Right ventricle myocardium inferior (tissue), 1 donor: Measurements from ENCODE around the gene ATG16L1. TPM values are rescaled to one million over a fixed set of nuclear protein-coding genes. Genes with fewer than 3 reads are reported as not detected.
A peak's percentile ranks its signal among the peaks of the same experiment; 100 is the strongest.
"Not testable (repeated sequence)": the region's sequence is repeated elsewhere in the genome, so short reads cannot be mapped to it uniquely, and the experiment has no call there.

Source experiments
- ATAC-seq: fragments of 200-7000 bp; cut with Tn5 transposase; one replicate; pipeline ENCODE4 v1.9.1; 2020; ENCODE audit warnings: mild to moderate bottlenecking, moderate library complexity
- DNase-seq: peaks from one replicate; pipeline ENCODE4 v3.0.0; 2021; ENCODE audit errors: missing footprints
- intact Hi-C: fragments of 100-400 bp; cut with DNase I; formaldehyde crosslinking; loops from one replicate; pipeline ENCODE4 v1.11.0; 2022
- total RNA-seq: library from RNA; stranded (reverse); fragmentation: NEBNext Ultra II Directional; extraction: Animal tissue kit (Norgen Biotek cat#: 25700); gene quantifications from one replicate; pipeline ENCODE4 v1.2.1, GENCODE V29; 2021
- donor health status: DM: no; HTN: yes; CAD: no; lungs with severe emphysema.

Gene ATG16L1
- total RNA-seq, 1 donor from 2014 or later = 15.4 TPM

DNA sequence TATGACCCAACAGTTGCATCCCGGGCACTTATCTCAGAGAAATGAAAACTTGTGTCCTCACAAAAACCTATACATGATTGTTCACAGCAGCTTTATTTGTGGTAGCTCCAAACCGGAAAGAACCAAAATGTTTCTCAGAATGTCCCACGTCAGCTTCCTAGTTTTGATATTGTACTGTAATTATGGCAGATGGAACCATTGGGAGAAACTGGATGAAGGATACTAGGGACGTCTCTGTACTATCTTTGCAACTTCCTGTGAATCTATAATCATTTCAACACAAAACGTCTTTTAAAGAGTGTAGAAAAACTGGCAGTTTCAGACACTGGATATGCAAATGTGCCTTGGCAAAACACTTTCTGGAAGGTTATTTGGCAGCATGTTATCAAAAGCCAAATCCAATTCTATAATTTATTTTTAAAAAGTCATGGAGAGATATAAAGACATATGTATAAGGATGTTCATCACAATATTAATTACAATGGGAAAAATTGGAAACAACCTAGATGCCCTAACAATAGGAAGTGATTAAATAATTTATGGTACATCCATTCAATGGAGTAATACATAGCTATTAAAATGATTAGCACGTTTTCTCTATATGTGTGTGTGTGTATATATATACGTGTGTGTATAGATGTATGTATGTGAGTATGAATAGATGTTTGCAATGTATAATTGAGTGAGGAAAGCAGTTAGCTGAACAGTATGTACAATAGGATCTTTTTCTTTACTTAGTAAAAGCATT lies 65.9 kb downstream of the ATG16L1 start:
- no peak for ATAC-seq

DNA sequence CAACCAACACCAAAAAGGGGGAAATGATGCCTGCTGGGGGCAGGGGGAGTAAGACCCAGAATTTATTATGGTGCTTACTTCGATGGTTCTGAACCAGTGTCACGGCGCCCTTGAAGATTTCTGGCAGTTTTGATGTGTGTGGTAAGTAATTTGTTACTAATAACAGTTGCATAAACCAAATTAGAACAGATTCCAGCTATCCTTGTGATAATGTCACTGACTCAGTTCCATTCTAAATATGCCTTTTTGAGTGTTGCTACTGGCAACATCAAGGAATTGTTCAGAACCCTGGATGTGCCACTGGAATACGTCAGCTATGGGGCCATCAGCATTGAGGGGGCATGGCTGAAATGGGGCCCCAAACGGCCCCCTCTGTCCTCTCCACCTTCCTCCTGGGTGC lies 67.8 kb downstream of the ATG16L1 start:
- intact Hi-C loops = no loop called here
- ATAC-seq (no peak), DNase-seq (no peak)

More for the DNA sequence above, 65.9 kb downstream of the ATG16L1 start:
- intact Hi-C loops = no loop called here
- DNase-seq = no peak

- ATAC-seq = no peak
- intact Hi-C loops = no loop called here
- no peak for DNase-seq
Observed at GRCh38 chr2:233320470-233320869, 69.0 kb downstream of the ATG16L1 start.

DNA sequence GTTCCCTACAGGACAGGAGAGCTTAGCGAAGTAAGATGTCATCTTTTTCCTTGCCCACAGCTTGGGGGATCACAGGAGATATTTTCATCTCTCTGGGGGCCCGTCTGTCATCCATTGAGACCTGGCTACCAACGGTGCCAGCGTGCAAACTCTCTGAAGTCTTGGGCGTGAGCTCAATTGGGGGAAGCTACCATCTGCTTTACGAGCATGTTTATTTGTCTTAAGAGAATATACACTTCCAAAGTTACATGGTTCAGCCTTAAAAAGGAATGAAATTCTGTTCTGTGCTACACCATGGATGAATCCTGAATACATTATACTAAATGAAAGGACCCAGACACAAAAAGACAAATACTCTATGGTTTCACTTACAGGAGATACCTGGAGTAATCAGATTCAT lies 69.7 kb downstream of the ATG16L1 start:
- no peak for DNase-seq
- intact Hi-C loops = no loop called here

DNA sequence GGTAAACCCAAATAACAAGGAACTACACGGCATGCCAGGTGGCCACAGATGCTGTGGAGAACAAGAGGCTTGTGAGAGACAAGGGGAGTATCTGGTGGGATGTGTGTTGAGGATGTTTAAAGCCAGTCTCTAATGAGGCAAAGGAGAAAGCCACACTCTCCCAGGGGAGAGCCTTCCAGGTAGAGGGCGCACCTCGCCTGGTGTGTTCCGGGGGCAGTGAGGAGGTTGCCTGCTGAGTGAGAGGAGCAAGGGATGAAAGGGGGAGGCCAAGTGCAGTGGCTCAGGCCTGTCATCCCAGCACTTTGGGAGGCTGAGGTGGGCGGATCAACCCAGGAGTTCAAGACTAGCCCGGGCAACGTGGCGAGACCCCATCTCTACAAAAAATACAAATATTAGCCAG lies 72.4 kb downstream of the ATG16L1 start:
- no peak for ATAC-seq
- DNase-seq = no peak
- intact Hi-C loops = no loop called here

More for the DNA sequence above, 69.7 kb downstream of the ATG16L1 start:
- ATAC-seq = no peak

GRCh38 chr2:233325256-233325655 lies 73.8 kb downstream of the ATG16L1 start:
- ATAC-seq (no peak), DNase-seq (no peak)
- intact Hi-C loops = no loop called here

- no peak for DNase-seq
- intact Hi-C loops = no loop called here
Observed at GRCh38 chr2:233325814-233326213, 74.3 kb downstream of the ATG16L1 start.

GRCh38 chr2:233326500-233326899 lies 75.0 kb downstream of the ATG16L1 start:
- intact Hi-C loops = no loop called here
- ATAC-seq = no peak

More at GRCh38 chr2:233325814-233326213, 74.3 kb downstream of the ATG16L1 start:
- ATAC-seq = no peak

GRCh38 chr2:233328922-233329321 lies 77.4 kb downstream of the ATG16L1 start:
- no peak for ATAC-seq
- intact Hi-C loops = no loop called here
- DNase-seq = no peak

More at GRCh38 chr2:233326500-233326899, 75.0 kb downstream of the ATG16L1 start:
- no peak for DNase-seq

DNA sequence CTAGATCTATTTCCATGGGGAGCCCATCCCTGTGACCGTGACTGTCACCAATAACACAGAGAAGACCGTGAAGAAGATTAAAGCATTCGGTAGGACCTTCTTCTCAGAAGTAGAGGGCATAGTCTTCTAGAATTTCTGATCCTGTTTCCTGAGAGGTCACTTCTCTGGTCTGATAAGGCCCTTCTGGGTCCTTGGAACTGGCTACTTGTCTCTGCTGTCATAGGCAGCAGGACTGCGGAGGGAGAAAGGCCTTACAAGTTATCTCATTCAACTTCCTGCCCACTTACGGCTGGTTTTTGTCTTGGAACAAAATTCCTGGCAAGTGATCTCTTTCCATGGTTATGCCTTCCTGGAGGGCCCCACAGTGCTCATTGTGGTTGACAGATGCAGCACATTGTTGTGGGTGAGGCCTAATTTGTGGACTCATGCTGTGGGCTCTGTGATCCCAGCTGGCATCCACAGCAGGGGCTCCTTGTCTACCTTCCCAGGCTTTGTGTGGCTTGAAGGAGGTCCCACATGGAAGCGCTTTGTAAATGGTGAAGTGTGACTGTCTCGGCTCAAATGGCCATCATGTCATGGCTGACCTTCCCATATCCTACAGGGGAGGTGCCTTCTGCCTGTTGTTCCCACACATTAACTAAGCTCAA lies 78.1 kb downstream of the ATG16L1 start:
- ATAC-seq (no peak), DNase-seq (no peak)
- intact Hi-C loops = no loop called here

- ATAC-seq = peak; percentile 75
- intact Hi-C loops = no loop called here
- peak; percentile 83 for DNase-seq
Observed at GRCh38 chr2:233331536-233331935, 80.1 kb downstream of the ATG16L1 start.

DNA sequence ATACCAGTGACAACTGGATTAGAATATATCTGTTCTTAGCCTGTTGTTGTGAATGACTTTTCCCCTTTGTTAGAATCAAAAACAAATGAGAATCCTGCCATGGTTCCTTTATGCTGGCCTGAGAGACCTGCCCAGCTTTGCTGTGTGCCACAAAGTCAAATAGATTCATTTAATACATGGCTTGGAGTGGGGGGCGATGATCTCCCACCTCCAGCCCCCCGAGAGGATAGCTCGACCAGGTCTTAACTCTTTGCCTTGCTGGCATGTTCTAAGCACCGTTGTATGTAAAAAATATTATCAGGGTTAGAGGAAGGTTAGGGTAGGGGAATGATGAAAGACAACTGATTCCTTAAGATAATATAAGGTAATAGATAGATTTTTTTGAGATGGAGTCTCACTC lies 80.7 kb downstream of the ATG16L1 start:
- DNase-seq (no peak), ATAC-seq (no peak)
- intact Hi-C loops = no loop called here

DNA sequence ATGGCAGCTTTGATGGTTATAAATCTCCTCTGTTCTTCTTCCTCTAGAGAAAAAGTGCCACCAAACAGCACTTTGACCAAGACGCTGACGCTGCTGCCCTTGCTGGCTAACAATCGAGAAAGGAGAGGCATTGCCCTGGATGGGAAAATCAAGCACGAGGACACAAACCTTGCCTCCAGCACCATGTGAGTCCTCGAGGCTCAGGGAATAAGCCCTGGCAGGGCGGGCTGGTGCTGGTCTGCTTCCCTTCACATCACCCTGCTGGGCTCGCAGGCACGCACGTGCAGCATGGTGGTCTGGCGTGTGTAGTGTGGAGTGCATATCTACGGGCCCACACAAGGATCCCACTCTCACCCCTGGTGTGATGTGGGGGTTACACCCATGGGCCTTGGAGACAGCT lies 83.4 kb downstream of the ATG16L1 start:
- DNase-seq = no peak
- intact Hi-C loops = no loop called here

DNA sequence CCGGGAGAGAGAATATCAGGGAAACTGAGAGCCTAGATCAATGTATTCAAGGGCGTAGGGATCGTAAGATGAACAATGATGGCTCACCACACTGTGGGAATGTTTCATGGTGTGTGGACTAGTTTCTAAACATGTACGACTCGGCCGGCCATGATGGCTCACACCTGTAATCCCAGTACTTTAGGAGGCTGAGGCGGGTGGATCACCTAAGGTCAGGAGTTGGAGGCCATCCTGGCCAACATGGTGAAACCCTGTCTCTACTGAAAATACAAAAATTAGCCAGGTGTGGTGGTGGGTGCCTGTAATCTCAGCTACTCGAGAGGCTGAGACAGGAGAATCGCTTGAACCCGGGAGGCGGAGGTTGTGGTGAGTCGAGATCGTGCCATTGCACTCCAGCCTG lies 84.6 kb downstream of the ATG16L1 start:
- not testable (repeated sequence) for DNase-seq

More for the DNA sequence above, 83.4 kb downstream of the ATG16L1 start:
- ATAC-seq = no peak

GRCh38 chr2:233336541-233336940 lies 85.1 kb downstream of the ATG16L1 start:
- ATAC-seq (no peak), DNase-seq (no peak)
- intact Hi-C loops = no loop called here

More for the DNA sequence above, 84.6 kb downstream of the ATG16L1 start:
- ATAC-seq, intact Hi-C loops: not testable (repeated sequence)

DNA sequence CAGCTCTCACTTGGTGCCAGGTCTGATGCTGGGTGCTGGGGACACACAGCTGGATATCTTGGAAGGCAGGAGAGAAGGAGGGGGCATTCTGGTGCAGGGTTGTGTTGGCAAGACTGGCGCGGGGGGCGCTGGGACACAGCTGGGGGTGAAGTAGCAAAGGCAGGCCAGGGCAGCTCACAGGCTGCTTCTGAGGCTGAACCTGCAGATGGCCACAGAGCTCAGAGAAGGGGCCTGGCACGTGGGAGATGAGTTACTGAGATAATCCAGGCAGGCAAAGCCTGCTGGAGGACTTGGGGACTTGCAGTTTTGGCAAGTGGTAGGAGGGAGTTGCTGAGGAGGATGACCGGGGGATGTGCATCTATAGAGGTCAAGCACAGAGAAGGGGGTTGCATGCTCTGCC lies 86.6 kb downstream of the ATG16L1 start:
- ATAC-seq = no peak
- no peak for DNase-seq
- intact Hi-C loops = no loop called here

DNA sequence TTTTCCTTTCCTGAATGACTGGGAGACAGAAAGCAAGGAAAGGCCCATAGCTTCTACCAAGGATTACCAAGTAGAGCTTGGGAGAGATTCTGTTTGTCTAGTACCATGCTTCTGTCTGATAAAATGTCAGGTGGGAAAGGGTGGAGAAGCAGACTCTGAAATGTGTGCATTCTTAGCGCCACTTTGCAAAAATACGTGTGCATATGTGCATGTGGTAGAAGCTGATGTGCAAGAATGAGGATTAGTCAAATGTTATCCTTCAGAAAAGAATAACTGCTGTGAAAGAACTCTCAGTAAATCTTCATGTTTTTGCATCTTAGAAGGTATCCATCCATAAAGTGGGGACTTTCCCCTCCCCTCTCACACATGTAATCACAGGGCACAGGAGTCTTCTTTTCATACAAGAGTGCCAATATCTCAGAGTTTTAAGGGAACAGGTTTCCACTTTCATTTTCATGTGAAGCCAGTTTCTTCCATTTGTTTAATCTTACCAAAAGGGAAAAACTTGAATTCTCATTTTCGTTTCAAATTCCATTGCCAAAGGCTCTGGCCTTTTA lies 87.4 kb downstream of the ATG16L1 start:
- ATAC-seq = no peak
- intact Hi-C loops = no loop called here

GRCh38 chr2:233339427-233339826 lies 88.0 kb downstream of the ATG16L1 start:
- DNase-seq (no peak), ATAC-seq (no peak)
- intact Hi-C loops = no loop called here

More for the DNA sequence above, 87.4 kb downstream of the ATG16L1 start:
- DNase-seq = no peak

GRCh38 chr2:233341296-233341695 lies 89.8 kb downstream of the ATG16L1 start:
- no peak for ATAC-seq
- no peak for DNase-seq
- intact Hi-C loops = no loop called here

GRCh38 chr2:233342301-233342700 lies 90.8 kb downstream of the ATG16L1 start:
- DNase-seq (no peak), ATAC-seq (no peak)
- intact Hi-C loops = no loop called here
